CD4-positive, alpha-beta T cell treated with Interferon gamma for 1 hour (primary cell): ENCODE data around the gene FKBP15.
"Not testable (repeated sequence)": the region's sequence is repeated elsewhere in the genome, so short reads cannot be mapped to it uniquely, and the experiment has no call there.

Experiments used
- DNase-seq: peaks from one replicate; pipeline ENCODE4 v3.0.0-alpha.2; 2020

Gene FKBP15

GRCh38 chr9:113221003-113221799 lies at the start of gene FKBP15, which contains the start of gene SLC31A1:
TSS of gene FKBP15 (minus strand) at chr9:113221277. CDS start at chr9:113221243, 34 bp downstream.
TSS of gene SLC31A1 (plus strand) at chr9:113221544. CDS start at chr9:113256149, 34,605 bp downstream.
- peak; percentile 97 for DNase-seq

GRCh38 chr9:113269871-113270270 lies 48.8 kb upstream of the FKBP15 start:
- DNase-seq: no peak

GRCh38 chr9:113269355-113269754 lies 48.3 kb upstream of the FKBP15 start:
- DNase-seq: no peak

GRCh38 chr9:113267911-113268566 lies 47.0 kb upstream of the FKBP15 start:
- no peak for DNase-seq

- no peak for DNase-seq
Measured at GRCh38 chr9:113266174-113266573, 45.1 kb upstream of the FKBP15 start.

- DNase-seq: no peak
Measured at GRCh38 chr9:113261917-113262671, 41.0 kb upstream of the FKBP15 start.

GRCh38 chr9:113258282-113258681 lies 37.2 kb upstream of the FKBP15 start:
- no peak for DNase-seq

- no peak for DNase-seq
Measured at GRCh38 chr9:113257863-113258262, 36.8 kb upstream of the FKBP15 start.

- DNase-seq: no peak
Measured at GRCh38 chr9:113255438-113255837, 34.4 kb upstream of the FKBP15 start.

- DNase-seq: no peak
Measured at GRCh38 chr9:113254991-113255390, 33.9 kb upstream of the FKBP15 start.

- no peak for DNase-seq
Measured at GRCh38 chr9:113250807-113251206, 29.7 kb upstream of the FKBP15 start.

- not testable (repeated sequence) for DNase-seq
Measured at GRCh38 chr9:113249661-113250060, 28.6 kb upstream of the FKBP15 start.

GRCh38 chr9:113247640-113248039 lies 26.6 kb upstream of the FKBP15 start:
- DNase-seq: no peak

GRCh38 chr9:113246928-113247327 lies 25.9 kb upstream of the FKBP15 start:
- DNase-seq: no peak

GRCh38 chr9:113245894-113246293 lies 24.8 kb upstream of the FKBP15 start:
- no peak for DNase-seq

- DNase-seq: no peak
Measured at GRCh38 chr9:113244556-113244955, 23.5 kb upstream of the FKBP15 start.

- DNase-seq: no peak
Measured at GRCh38 chr9:113241161-113241560, 20.1 kb upstream of the FKBP15 start.

- DNase-seq: no peak
Measured at GRCh38 chr9:113238859-113239232, 17.8 kb upstream of the FKBP15 start.

GRCh38 chr9:113238202-113238858 lies 17.3 kb upstream of the FKBP15 start:
- no peak for DNase-seq

GRCh38 chr9:113237026-113237425 lies 15.9 kb upstream of the FKBP15 start:
- DNase-seq: no peak

GRCh38 chr9:113235701-113236255 lies 14.7 kb upstream of the FKBP15 start:
- not testable (repeated sequence) for DNase-seq

GRCh38 chr9:113231701-113232100 lies 10.6 kb upstream of the FKBP15 start:
- DNase-seq: no peak
